Gastrocnemius medialis (tissue), 4 donors: Measurements from ENCODE around the gene NAP1L4. TPM values are rescaled to one million over a fixed set of nuclear protein-coding genes. Genes with fewer than 3 reads are reported as not detected.

Experiments
- ATAC-seq, 2 donors: fragments of 150-250 bp; one replicate each; pipeline ENCODE4 v1.9.1; 2016
- DNase-seq, 2 donors: peaks; one replicate each; pipeline ENCODE4 v3.0.0-alpha.2; 2019
- H3K27ac ChIP-seq, 4 donors: fragments of 200-600 bp; sonication (generic); 1 replicate in 1 of 4; 2 replicates in 3 of 4; pipeline ENCODE4 v1.5.1; 2016 to 2018; ENCODE audit warnings: mild to moderate bottlenecking in 2 of 4, moderate library complexity in 1 of 4
- H3K27me3 ChIP-seq, 3 donors: fragments of 200-600 bp; sonication (generic) in 2 of 3; 1 replicate in 1 of 3; 2 replicates in 2 of 3; pipeline versions ENCODE4 v1.5.1 to v1.6.0; 2016 to 2019; ENCODE audit warnings: mild to moderate bottlenecking in 1 of 3, moderate library complexity in 1 of 3
- H3K36me3 ChIP-seq, 2 donors: fragments of 200-600 bp; sonication (generic) in 1 of 2; one replicate each; pipeline ENCODE4 v1.5.1; 2017 to 2018
- H3K4me1 ChIP-seq, 2 donors: fragments of 200-600 bp; sonication (generic) in 1 of 2; one replicate each; pipeline ENCODE4 v1.5.1; 2016 to 2017; ENCODE audit warnings: mild to moderate bottlenecking in 2 of 2
- H3K4me3 ChIP-seq, 4 donors: fragments of 200-600 bp; sonication (generic) in 3 of 4; 1 replicate in 1 of 4; 2 replicates in 3 of 4; pipeline ENCODE4 v1.5.1; 2016 to 2019; ENCODE audit warnings: mild to moderate bottlenecking in 2 of 4
- H3K9me3 ChIP-seq, 3 donors: fragments of 200-600 bp; sonication (generic) in 2 of 3; 1 replicate in 1 of 3; 2 replicates in 2 of 3; pipeline ENCODE4 v1.5.1; 2016 to 2019
- CTCF ChIP-seq, 5 experiments: fragments of 450-650 bp in 3 of 5; fragments of 200-600 bp in 2 of 5; sonication (generic) in 2 of 5; IDR thresholded peaks in 4 of 5; conservative IDR thresholded peaks in 1 of 5; 1 replicate in 4 of 5; 2 replicates in 1 of 5; pipeline ENCODE4 v1.5.1; 2016 to 2019; ENCODE audit warnings: antibody characterized with exemption in 5 of 5, mild to moderate bottlenecking in 3 of 5, moderate library complexity in 3 of 5
- POLR2A ChIP-seq, 2 donors: fragments of 450-650 bp; IDR thresholded peaks; one replicate each; pipeline ENCODE4 v1.6.1; 2017; ENCODE audit warnings: antibody characterized with exemption in 2 of 2, mild to moderate bottlenecking in 2 of 2, moderate library complexity in 2 of 2
- in situ Hi-C, 4 donors: fragments of 200-750 bp; cut with MboI; loops; one replicate each; pipeline versions ENCODE4 v1.15.0 to v1.8.0; 2017; ENCODE audit warnings: low sequenced_read_pairs in 4 of 4
- intact Hi-C: fragments of 100-400 bp; cut with DNase I; formaldehyde crosslinking; loops from one replicate; pipeline ENCODE4 v1.15.1; 2023; ENCODE audit warnings: low total_unique reads
- total RNA-seq, 4 donors: library from RNA; depleted of rRNA; stranded (reverse); fragments of >200 nt; gene quantifications; one replicate each; pipeline versions ENCODE4 v1.1.0 to v1.2.3, GENCODE V29; 2016

The NAP1L4 gene
- total RNA-seq, 4 donors from 2014 or later, result 86.4 to 123 (median 111) TPM

- Histone ChIP-seq H3K9me3 (no peaks in the 10 kb centered on the region), H3K4me1 (peaks cover 30 to 35% of the 10 kb centered on the region in 2 donors), H3K27ac (no peak overlapping the region), H3K36me3 (no peaks in the 10 kb centered on the region), H3K27me3 (no peaks in the 10 kb centered on the region), H3K4me3 (no peak overlapping the region)
- no peak for ATAC-seq
- TF ChIP-seq POLR2A (IDR thresholded peaks at IDR 0.05), result no peak
- no peak for TF ChIP-seq CTCF (IDR thresholded peaks at IDR 0.05 in 4 of 5, conservative IDR thresholded peaks at IDR 0.05 in 1 of 5)
- in situ Hi-C loops, result no loop called here
- DNase-seq, result no peak
- intact Hi-C loops, result no loop called here
These were observed 2.2 kb upstream of the NAP1L4 start for GRCh38 chr11:2994336-2994730.

GRCh38 chr11:2992997-2993325 is 832 bp upstream of the NAP1L4 start:
- TF ChIP-seq CTCF (IDR thresholded peaks at IDR 0.05 in 4 of 5, conservative IDR thresholded peaks at IDR 0.05 in 1 of 5), result no peak
- ATAC-seq (no peak), DNase-seq (no peak)
- H3K4me1 ChIP-seq, result peaks cover 43 to 48% of the 10 kb centered on the region in 2 donors
- no peaks in the 10 kb centered on the region for H3K9me3 ChIP-seq
- peak overlapping the region; percentile 72 to 92 (median 83) for H3K4me3 ChIP-seq
- H3K27ac ChIP-seq, result no peak overlapping the region
- H3K27me3 ChIP-seq, result no peaks in the 10 kb centered on the region
- H3K36me3 ChIP-seq, result no peaks in the 10 kb centered on the region
- in situ Hi-C loops (no loop called here), intact Hi-C loops (no loop called here)

DNA sequence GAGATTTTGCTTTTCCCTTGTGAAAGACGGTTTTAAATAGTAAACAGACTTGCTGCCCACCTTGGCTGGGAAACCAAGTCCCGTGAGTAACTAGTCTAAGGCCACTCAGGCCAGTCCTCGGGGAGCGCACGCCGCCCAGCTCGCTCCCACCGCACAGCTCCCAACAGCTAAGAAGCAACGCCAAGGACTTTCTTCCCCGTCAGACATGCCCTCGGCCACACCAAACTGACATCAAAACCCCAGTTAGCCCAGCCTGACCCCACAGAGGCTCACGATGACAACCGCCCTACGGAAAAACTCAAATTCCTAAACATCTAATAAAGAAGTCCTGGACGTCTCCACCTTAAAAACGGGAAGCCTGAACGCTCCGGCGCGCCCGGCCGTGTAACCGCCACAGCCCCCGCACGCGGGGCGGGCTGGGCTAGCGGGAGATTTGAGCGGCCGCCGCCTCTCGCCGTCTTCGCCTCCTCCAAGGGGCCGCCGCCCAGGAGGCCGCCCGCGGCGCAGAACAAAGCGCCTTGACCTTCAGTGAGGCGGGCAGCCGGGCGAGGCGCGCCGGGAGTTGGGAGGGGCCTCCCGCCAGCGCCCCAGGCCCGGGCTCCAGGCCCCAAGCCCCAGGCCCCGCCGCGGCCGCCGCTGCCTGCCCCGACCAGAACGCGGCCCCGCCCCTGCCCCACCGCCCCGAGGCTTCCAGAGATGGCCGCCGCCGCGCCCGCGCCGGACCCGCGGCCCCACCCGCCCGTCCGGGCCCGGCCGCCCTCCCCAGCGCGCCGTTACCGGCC is 486 bp downstream of the NAP1L4 start:
- ATAC-seq, result peak; percentile 68 to 79
- H3K36me3 ChIP-seq, result no peaks in the 10 kb centered on the region
- intact Hi-C loops, result loop anchor here (2.0 kb wide), 1 partner anchor 49 kb away; no protein-coding TSS in a partner anchor
- H3K4me3 ChIP-seq, result peak overlapping the region; percentile 76 to 92 (median 88)
- no peaks in the 10 kb centered on the region for H3K9me3 ChIP-seq
- no peaks in the 10 kb centered on the region for H3K27me3 ChIP-seq
- TF ChIP-seq CTCF (IDR thresholded peaks at IDR 0.05 in 4 of 5, conservative IDR thresholded peaks at IDR 0.05 in 1 of 5), result peak in 1 of 5 experiments; percentile 11
- TF ChIP-seq POLR2A (IDR thresholded peaks at IDR 0.05), result no peak
- DNase-seq, result peak in 1 of 2 donors; percentile 32
- peak overlapping the region; percentile 87 to 98 (median 96) for H3K27ac ChIP-seq
- in situ Hi-C loops, result no loop called here
- H3K4me1 ChIP-seq, result peaks cover 46 to 57% of the 10 kb centered on the region in 2 donors

DNA sequence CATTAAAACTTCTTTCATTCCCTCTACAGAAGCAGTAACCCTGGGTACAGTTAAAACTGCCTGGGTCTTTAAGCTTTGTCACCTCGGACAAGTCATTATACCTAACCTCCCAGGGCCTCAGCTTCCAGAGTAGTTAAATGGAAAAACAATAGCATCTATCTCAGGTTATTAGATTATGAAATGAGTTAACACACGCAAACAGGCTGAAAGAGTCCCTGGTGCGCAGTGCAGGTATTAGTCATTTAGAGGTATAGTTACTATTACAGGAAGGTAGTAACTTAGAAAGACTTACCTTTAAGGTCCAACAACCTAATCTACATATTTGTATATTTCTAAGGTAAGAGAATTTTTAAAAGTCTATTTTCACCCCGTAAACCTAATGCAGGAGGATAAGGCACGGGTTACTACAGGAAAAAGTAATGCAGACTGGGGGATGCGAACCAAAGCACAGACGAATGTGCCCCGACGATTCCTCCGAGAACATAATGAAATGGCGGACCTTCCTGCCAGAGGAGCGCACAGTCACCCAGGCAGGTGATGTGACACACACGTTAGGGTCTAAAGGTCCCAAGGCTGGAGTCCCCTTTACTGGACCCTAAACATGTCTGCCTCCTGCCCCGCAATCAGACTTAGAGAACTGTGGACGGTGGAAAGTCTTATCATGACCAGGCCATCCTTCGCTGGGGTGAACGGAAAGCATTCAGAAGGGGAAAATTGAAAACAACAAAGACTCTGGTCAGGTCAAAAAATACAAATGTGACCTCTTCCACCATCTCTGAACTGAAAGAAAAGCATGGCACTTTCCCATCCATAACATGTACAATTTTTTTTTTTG is 1.3 kb downstream of the NAP1L4 start:
- H3K27ac ChIP-seq, result peak overlapping the region; percentile 87 to 98 (median 96)
- intact Hi-C loops, result loop anchor here (2.0 kb wide), 1 partner anchor 50 kb away; no protein-coding TSS in a partner anchor
- no peaks in the 10 kb centered on the region for H3K36me3 ChIP-seq
- H3K9me3 ChIP-seq, result no peaks in the 10 kb centered on the region
- H3K4me3 ChIP-seq, result peak overlapping the region; percentile 76 to 92 (median 88)
- ATAC-seq, result peak in 1 of 2 donors; percentile 4
- DNase-seq, result no peak
- in situ Hi-C loops, result no loop called here
- H3K4me1 ChIP-seq, result peaks cover 40 to 53% of the 10 kb centered on the region in 2 donors
- H3K27me3 ChIP-seq, result no peaks in the 10 kb centered on the region
- TF ChIP-seq CTCF (IDR thresholded peaks at IDR 0.05 in 4 of 5, conservative IDR thresholded peaks at IDR 0.05 in 1 of 5) (no peak), POLR2A (IDR thresholded peaks at IDR 0.05) (no peak)
